ENCODE measurements around the gene ISCU. TPM values are rescaled to one million over a fixed set of nuclear protein-coding genes. Genes with fewer than 3 reads are reported as not detected.
"Not testable (repeated sequence)": the region's sequence is repeated elsewhere in the genome, so short reads cannot be mapped to it uniquely, and the experiment has no call there.

Gene ISCU
- total RNA-seq, 1 donor from 2014 or later, result 132 TPM

DNA sequence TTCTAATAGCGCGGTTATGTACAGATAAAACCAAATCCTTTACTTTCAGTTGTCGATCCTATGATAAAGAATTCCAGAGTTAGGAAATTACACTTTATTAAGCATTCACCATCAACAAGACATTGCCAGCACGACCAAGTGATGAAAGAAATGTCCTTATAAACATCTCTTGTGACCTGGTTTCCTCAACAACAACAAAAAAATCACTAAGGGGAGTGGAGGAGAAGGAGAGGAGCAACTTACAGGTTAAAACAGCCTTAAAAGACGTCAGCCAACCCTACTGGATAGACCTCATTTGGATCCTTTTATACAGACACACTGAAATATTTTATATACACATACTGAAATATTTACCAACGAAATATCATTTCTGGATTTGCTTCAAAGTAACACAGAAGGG is 24.2 kb upstream of the ISCU start:
- intact Hi-C loops (cut with DNase I), result no loop called here
- ATAC-seq (no peak), DNase-seq (ENCODE audit: low spot score) (no peak)

GRCh38 chr12:108538616-108539195 is 23.7 kb upstream of the ISCU start:
- peak; percentile 36 for DNase-seq (ENCODE audit: low spot score)
- intact Hi-C loops (cut with DNase I), result no loop called here

DNA sequence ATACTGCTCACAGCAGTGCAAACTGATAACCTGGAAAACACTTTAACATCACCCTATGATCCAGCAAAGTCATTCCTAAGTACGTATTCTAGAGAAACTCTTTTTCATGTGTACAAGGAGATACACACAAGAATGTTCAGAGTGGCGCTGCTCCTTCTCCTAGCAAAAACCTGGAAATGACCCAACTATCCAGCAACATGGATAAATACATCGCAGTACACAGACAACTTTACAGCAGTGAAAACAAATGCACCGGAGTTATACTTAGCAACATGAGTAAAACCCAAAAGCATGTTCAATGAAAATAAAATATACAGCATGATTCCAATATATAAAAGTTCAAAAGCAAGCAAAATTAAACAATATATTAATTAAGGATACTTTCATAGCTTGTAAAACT is 20.1 kb upstream of the ISCU start:
- intact Hi-C loops (cut with DNase I), result no loop called here
- no peak for DNase-seq (ENCODE audit: low spot score)
- ATAC-seq, result no peak

More at GRCh38 chr12:108538616-108539195, 23.7 kb upstream of the ISCU start:
- ATAC-seq, result no peak

DNA sequence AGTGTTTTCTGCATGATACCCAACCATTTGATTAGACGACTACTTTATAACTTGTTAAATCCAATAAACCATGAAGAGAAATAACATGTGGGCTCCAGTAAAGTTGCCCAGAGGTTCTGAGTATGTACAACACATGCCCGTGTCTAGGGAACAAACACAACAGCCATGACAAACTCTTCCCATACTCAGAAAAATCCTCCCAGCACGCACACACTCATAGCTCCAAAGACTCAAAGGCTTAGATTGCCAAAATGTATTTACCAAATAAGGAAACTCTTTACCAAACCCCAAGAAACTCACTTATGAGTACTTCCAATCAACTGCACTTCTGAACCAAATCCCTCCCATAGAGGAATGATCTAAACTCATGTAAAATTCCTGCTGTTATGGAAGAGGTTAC is 18.7 kb upstream of the ISCU start:
- DNase-seq (ENCODE audit: low spot score) (no peak), ATAC-seq (no peak)
- intact Hi-C loops (cut with DNase I), result no loop called here

DNA sequence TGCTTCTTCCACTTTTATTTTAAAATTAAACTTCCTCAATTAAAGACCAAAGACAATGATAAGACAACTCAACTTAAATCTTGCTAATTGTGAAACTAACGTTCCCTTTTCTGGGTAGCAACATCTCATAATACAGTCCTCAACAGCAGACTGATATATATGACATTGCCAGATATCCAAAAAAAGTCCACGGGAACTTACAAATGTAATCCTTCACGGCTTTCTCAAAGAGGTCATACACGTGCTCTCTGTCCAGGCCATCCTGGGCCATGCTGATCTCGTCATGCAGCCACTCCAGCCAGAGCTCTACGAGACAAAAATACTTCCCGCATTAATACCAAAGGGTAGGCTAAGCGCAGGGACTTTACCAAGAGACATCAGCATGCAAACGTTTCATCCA is 14.7 kb upstream of the ISCU start:
- DNase-seq (ENCODE audit: low spot score), result peak; percentile 33
- no peak for ATAC-seq

DNA sequence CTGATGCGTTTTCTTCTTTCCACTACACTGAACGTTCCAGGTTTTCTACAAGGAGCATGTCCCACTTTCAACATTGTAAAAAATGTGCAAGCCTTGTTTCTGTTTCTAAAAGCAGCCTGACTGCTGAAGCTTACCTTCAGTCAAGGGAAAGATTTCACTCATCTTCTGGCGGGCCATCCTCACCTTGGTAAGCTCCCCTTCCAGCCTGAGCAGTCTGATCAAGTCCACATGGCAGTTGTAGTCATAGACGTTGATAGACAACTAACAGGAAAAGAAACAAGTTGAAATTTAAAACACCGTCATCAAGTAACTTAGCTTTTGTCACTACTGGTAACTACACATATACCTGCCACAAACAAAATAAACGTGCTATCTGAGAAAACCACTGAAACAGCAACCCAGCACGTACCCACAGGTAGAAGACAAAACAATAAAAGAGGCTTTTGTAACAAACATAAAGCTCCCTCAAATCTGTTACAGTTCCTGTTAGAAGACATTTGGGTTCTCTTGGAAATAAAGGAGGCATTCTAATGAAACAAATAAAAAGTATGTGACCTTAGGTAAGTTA is 13.4 kb upstream of the ISCU start:
- ATAC-seq (no peak), DNase-seq (ENCODE audit: low spot score) (no peak)
- intact Hi-C loops (cut with DNase I), result no loop called here

More for the DNA sequence above, 14.7 kb upstream of the ISCU start:
- intact Hi-C loops (cut with DNase I), result no loop called here

DNA sequence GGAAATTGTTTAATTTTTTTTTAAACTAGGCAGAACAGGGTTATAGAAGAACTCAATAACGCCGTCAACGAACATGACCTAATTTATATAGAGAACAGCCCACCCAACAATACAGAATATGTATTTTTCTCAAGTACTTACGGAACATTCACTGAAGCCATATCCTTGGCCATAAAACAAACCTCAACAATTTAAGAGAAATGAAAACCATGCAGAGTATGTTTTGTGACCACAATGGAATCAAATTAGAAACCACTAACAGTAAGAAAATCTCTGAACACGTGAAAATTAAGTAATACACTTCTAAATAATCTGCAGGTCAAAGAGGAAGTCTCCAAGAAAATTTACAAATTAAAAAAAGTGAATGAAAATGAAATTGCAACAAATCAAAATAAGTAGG is 10.9 kb upstream of the ISCU start:
- DNase-seq (ENCODE audit: low spot score) (no peak), ATAC-seq (no peak)
- intact Hi-C loops (cut with DNase I), result no loop called here

- intact Hi-C loops (cut with DNase I), result no loop called here
- ATAC-seq (no peak), DNase-seq (ENCODE audit: low spot score) (no peak)
Observed at GRCh38 chr12:108553799-108554198, 8.6 kb upstream of the ISCU start.

- ATAC-seq; DNase-seq (ENCODE audit: low spot score); intact Hi-C loops (cut with DNase I): not testable (repeated sequence)
Observed at GRCh38 chr12:108555383-108555782, 7.0 kb upstream of the ISCU start.

DNA sequence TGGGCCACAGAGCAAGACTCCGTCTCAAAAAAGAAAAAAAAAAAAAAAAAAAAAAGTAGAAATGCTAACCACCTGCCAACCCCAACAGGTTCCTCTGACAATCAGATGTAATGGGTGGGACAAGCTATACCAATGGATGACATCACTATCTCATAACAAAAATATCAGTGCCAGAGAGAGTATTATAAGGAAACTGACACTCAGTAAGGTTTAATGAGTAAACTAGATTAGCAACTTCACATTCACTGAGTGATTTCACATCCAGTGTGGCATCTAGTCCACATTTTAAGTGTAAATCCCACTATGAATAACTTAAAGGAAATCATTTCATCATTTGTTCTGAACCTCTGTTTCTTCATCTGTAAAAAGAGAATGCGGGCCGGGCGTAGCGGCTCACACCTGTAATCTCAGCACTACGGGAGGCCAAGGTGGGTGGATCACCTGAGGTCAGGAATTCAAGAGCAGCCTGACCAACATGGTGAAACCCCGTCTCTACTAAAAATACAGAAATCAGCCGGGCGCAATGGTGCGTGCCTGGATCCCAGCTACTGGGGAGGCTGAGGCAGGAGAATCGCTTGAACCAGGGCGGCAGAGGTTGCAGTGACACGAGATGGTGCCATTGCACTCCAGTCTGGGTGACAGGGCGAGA is 3.3 kb upstream of the ISCU start:
- ATAC-seq, result no peak
- no peak for DNase-seq (ENCODE audit: low spot score)
- intact Hi-C loops (cut with DNase I), result no loop called here

- intact Hi-C loops (cut with DNase I), result no loop called here
- ATAC-seq (no peak), DNase-seq (ENCODE audit: low spot score) (no peak)
Observed at GRCh38 chr12:108559748-108560147, 2.6 kb upstream of the ISCU start.

DNA sequence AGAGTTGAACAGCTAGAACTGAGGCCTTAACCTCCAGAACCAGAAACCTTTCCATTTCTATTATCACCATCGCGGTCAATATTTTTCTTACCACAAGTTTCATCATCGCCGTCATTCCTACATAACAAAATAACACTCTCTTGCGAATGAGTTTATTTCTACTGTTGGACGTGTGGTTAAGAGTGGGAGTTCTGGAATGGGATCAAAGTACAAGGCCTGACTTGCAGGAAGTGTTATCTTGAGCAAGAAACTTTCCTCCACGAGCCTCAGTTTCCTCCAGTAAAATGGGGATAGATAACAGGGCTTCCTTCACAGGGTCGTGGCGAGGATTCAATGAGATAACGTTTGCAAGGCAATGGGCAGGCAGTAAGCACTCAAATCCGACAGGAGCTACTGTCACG is 2.1 kb upstream of the ISCU start:
- ATAC-seq (no peak), DNase-seq (ENCODE audit: low spot score) (no peak)
- intact Hi-C loops (cut with DNase I), result no loop called here

GRCh38 chr12:108560752-108561719 is 1.4 kb upstream of the ISCU start, which contains the start of gene SART3:
SART3 (minus strand) TSS chr12:108561173; CDS start chr12:108561154, 19 bp downstream.
- ATAC-seq (peak; percentile 84), DNase-seq (ENCODE audit: low spot score) (peak; percentile 86)
- intact Hi-C loops (cut with DNase I), result no loop called here

DNA sequence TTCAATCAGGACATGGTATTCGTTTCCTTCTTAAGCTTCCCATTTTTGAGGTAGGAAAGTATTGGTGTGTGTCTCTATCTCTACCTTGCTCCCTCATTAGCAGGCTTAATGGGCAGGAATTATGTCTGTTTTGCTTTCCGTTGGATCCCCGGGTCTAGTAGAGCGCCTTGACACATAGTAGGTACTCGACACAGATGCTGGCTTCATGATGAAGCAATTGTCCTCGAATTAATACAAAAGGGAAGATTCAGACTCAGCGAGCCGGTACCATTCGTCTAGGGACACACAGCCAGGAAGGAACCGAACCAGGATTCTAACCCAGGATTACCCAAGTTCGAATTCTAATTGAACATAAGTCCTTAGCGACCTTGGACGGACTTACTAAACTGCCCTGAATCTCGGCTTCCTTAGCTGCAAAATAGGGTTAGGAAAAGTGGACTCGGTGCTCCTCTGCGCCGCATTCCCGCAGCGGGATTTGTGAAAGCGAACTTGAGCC is 496 bp upstream of the ISCU start:
- ATAC-seq (peak; percentile 11), DNase-seq (ENCODE audit: low spot score) (no peak)
- intact Hi-C loops (cut with DNase I), result no loop called here

- DNase-seq (ENCODE audit: low spot score), result peak; percentile 89
Observed at GRCh38 chr12:108563136-108563803, 874 bp downstream of the ISCU start.

DNA sequence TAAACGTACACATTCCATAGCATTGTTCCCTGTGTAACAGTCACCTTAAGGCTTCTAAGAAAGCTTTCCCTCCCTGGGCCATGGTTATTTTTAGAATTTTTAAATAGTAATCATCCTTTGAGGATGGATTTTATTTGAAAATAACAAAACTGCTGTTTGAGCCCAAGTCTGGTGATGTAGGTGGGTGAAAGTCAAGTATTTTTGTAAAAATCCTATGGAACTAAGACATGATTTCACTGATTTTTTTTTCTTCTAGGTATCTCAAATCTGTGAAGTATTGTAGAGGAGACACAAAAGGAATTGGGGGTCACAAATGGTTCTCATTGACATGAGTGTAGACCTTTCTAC is 1.4 kb downstream of the ISCU start:
- intact Hi-C loops (cut with DNase I), result no loop called here
- DNase-seq (ENCODE audit: low spot score) (no peak), ATAC-seq (no peak)

More at GRCh38 chr12:108563136-108563803, 874 bp downstream of the ISCU start:
- ATAC-seq, result peak; percentile 66
- intact Hi-C loops (cut with DNase I), result no loop called here

- DNase-seq (ENCODE audit: low spot score) (no peak), ATAC-seq (no peak)
- intact Hi-C loops (cut with DNase I), result no loop called here
Observed at GRCh38 chr12:108564724-108565123, 2.3 kb downstream of the ISCU start.

DNA sequence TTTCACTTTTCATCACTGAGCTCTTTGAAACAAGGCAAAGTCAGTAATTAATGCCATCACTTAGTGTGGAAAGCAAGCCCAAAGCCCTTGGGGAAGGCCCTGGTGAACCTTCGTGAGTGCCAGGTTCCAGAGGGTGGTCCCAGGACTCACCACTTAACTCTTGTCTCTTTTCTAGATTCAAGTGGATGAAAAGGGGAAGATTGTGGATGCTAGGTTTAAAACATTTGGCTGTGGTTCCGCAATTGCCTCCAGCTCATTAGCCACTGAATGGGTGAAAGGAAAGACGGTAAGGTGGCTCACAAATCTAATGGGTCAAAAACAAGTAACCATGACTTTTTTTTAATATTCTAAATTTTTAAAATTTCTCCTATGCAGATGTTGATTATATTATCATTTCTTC is 2.8 kb downstream of the ISCU start:
- DNase-seq (ENCODE audit: low spot score), result no peak
- intact Hi-C loops (cut with DNase I), result no loop called here
- ATAC-seq, result no peak

DNA sequence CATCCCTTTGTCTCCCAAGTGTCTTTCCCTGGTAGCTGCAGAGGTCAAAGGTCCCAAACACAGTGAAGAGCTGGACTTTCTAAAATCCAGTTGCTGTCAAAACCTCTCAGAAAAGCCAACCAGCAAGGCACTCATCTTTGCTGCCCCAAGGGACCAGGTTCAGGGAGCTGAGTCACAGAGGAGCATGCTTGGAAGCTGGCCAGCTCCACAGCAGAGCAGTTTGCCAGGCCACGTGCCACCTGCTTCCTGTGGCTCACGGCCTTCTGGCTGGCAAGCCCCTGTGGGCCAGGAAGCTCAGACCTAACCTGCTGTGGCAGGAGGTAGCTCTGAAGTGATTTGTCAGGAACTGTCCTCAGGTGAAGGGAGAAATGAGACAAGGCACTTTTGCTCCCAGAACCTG is 3.6 kb downstream of the ISCU start:
- intact Hi-C loops (cut with DNase I), result no loop called here
- no peak for ATAC-seq
- no peak for DNase-seq (ENCODE audit: low spot score)

Measured in sciatic nerve (tissue), 2 donors.